Endothelial cell of umbilical vein (primary cell): ENCODE measurements around the gene ZNF543. TPM values are rescaled to one million over a fixed set of nuclear protein-coding genes. Genes with fewer than 3 reads are reported as not detected.

Experiments
- BruUV-seq: library from RNA; stranded (reverse); fragments of 400-500 nt; replicated peaks from 2 replicates; lab custom pipeline; 2021; lab: Mats Ljungman, UMichigan
- CTCF ChIA-PET: fragments of 300-600, 350-600 bp; sonication (Branson Sonifier 250); formaldehyde crosslinking; loops from one replicate; lab custom pipeline; 2021; ENCODE audit warnings: antibody characterized with exemption, inconsistent platforms; lab: Charles Lee
- POLR2A ChIA-PET: fragments of 300-600, 350-600 bp; sonication (Branson Sonifier 250); formaldehyde crosslinking; loops from one replicate; lab custom pipeline; 2021; ENCODE audit warnings: antibody characterized with exemption, inconsistent platforms; lab: Charles Lee
- DNase-seq: peaks from one replicate; pipeline ENCODE4 v3.0.0-alpha.2; 2011; ENCODE audit warnings: low read depth, low spot score
- FAIRE-seq: peaks from 2 replicates; lab custom pipeline; 2011; peaks lifted over from hg19 to GRCh38; lab: Jason Lieb, UNC
- H2AFZ ChIP-seq: 2 replicates; pipeline ENCODE4 v1.6.0; 2012; ENCODE audit warnings: low read depth, low read length, control low read depth, inconsistent platforms
- H3K27ac ChIP-seq: 2 replicates; pipeline ENCODE4 v1.5.1; 2011; ENCODE audit warnings: low read depth, mild to moderate bottlenecking, control low read depth, low read length, moderate library complexity; ENCODE audit not compliant: insufficient read depth
- H3K27me3 ChIP-seq, 2 experiments: 2 replicates each; pipeline versions ENCODE4 v1.6.0 to v1.6.1; 2011; ENCODE audit warnings: low read length in 2 of 2, mixed read lengths in 1 of 2; ENCODE audit not compliant: control insufficient read depth in 2 of 2, insufficient read depth in 2 of 2
- H3K36me3 ChIP-seq, 2 experiments: 2 replicates in 1 of 2; 3 replicates in 1 of 2; pipeline ENCODE4 v1.5.1; 2011; ENCODE audit warnings: low read length in 2 of 2, mild to moderate bottlenecking in 1 of 2, moderate library complexity in 1 of 2; ENCODE audit not compliant: control insufficient read depth in 2 of 2, insufficient read depth in 2 of 2; ENCODE audit errors: extremely low read depth in 1 of 2
- H3K4me1 ChIP-seq: 3 replicates; pipeline ENCODE4 v1.5.1; 2011; ENCODE audit warnings: mild to moderate bottlenecking, low read length; ENCODE audit not compliant: control insufficient read depth, insufficient read depth; ENCODE audit errors: extremely low read depth
- H3K4me2 ChIP-seq: 2 replicates; pipeline ENCODE4 v1.6.1; 2011; ENCODE audit warnings: low read length, control low read depth, mixed read lengths; ENCODE audit not compliant: insufficient read depth
- H3K4me3 ChIP-seq, 3 experiments: fragments of 200-600 bp in 1 of 3; sonication (generic), shearing (Covaris generic) in 1 of 3; replicated peaks in 1 of 3; 2 replicates each; pipeline ENCODE4 v1.5.1; 2011 to 2016; ENCODE audit warnings: control low read depth in 3 of 3, low read length in 3 of 3, mild to moderate bottlenecking in 2 of 3, inconsistent platforms in 1 of 3, low read depth in 1 of 3, moderate library complexity in 1 of 3; ENCODE audit not compliant: insufficient read depth in 1 of 3
- H3K79me2 ChIP-seq: 2 replicates; pipeline ENCODE4 v1.6.0; 2012; ENCODE audit warnings: low read length, inconsistent platforms; ENCODE audit not compliant: control insufficient read depth, insufficient read depth
- H3K9ac ChIP-seq: replicated peaks from 2 replicates; pipeline ENCODE3; 2011; ENCODE audit warnings: low read length, control low read depth; ENCODE audit not compliant: insufficient read depth; ENCODE audit errors: extremely low read depth
- H3K9me1 ChIP-seq: replicated peaks from 3 replicates; pipeline ENCODE4 v1.6.0; 2011; ENCODE audit warnings: mild to moderate bottlenecking, low read length; ENCODE audit not compliant: control insufficient read depth, insufficient read depth; ENCODE audit errors: extremely low read depth
- H3K9me3 ChIP-seq: replicated peaks from 2 replicates; pipeline ENCODE4 v1.5.1; 2012; ENCODE audit warnings: low read length, inconsistent platforms; ENCODE audit not compliant: control insufficient read depth, insufficient read depth
- H4K20me1 ChIP-seq: replicated peaks from 2 replicates; pipeline ENCODE3; 2011; ENCODE audit warnings: mild to moderate bottlenecking, low read length; ENCODE audit not compliant: control insufficient read depth, insufficient read depth; ENCODE audit errors: extremely low read depth
- EZH2 ChIP-seq: IDR thresholded peaks from 2 replicates; pipeline ENCODE4 v1.6.1; 2012; ENCODE audit warnings: borderline replicate concordance, low read depth, mild to moderate bottlenecking, moderate library complexity, low read length, inconsistent platforms; ENCODE audit not compliant: severe bottlenecking
- FOS ChIP-seq: IDR thresholded peaks from 2 replicates; pipeline ENCODE4 v1.6.1; 2011; ENCODE audit warnings: mild to moderate bottlenecking, low read length, moderate library complexity, borderline replicate concordance; ENCODE audit not compliant: insufficient read depth
- GATA2 ChIP-seq: IDR thresholded peaks from 2 replicates; pipeline ENCODE4 v1.7.0; 2011; ENCODE audit warnings: low read depth, mild to moderate bottlenecking, moderate library complexity, mixed read lengths, low read length; ENCODE audit not compliant: insufficient read length, insufficient read depth
- JUN ChIP-seq: IDR thresholded peaks from 2 replicates; pipeline ENCODE4 v1.6.1; 2011; ENCODE audit warnings: borderline replicate concordance, low read depth; ENCODE audit not compliant: insufficient read length, insufficient read depth
- MYC ChIP-seq: IDR thresholded peaks from one replicate; pipeline ENCODE4 v1.6.1; 2011; ENCODE audit warnings: mild to moderate bottlenecking, low read depth, low read length
- POLR2A ChIP-seq: IDR thresholded peaks from 2 replicates; pipeline ENCODE4 v1.6.1; 2012; ENCODE audit warnings: low read depth, mild to moderate bottlenecking, control low read depth, low read length
- POLR2AphosphoS5 ChIP-seq: IDR thresholded peaks from 2 replicates; pipeline ENCODE4 v1.6.1; 2012; ENCODE audit warnings: low read depth, mild to moderate bottlenecking, control low read depth, low read length, moderate library complexity; ENCODE audit not compliant: insufficient read depth
- dilution Hi-C: fragments of 300-500 bp; cut with MboI; formaldehyde crosslinking; loops from one replicate; pipeline ENCODE4 v1.15.0; 2019; ENCODE audit warnings: low sequenced_read_pairs; ENCODE audit not compliant: extremely low pct_ligation_motif_present
- intact Hi-C: fragments of 100-400 bp; cut with micrococcal nuclease; formaldehyde crosslinking; loops from one replicate; pipeline ENCODE4 v1.10.0; 2022
- polyA plus RNA-seq, 4 experiments: library from polyadenylated mRNA; depleted of rRNA in 3 of 4; stranded (reverse) in 3 of 4; unstranded in 1 of 4; fragments of >200 nt; gene quantifications; 2 replicates each; pipeline versions ENCODE4 v1.2.1 to v1.2.3, GENCODE V29; 2011 to 2012; ENCODE audit warnings: missing spikeins in 1 of 4
- total RNA-seq: library from RNA; stranded (reverse); gene quantifications from 2 replicates; pipeline ENCODE4 v1.2.3, GENCODE V29; 2021
- TF ChIP-seq, protein P1 (sequence below), 2 donors: IDR thresholded peaks; 1 replicate in 1 of 2; 2 replicates in 1 of 2; pipeline ENCODE4 v1.5.1; 2011; ENCODE audit warnings: low read length in 2 of 2, mild to moderate bottlenecking in 2 of 2, moderate library complexity in 2 of 2, control low read depth in 1 of 2, inconsistent platforms in 1 of 2, low read depth in 1 of 2; ENCODE audit not compliant: insufficient read depth in 1 of 2; ENCODE audit errors: extremely low read depth in 1 of 2
- TF ChIP-seq, protein P2 (sequence below): IDR thresholded peaks from 2 replicates; pipeline ENCODE4 v1.6.1; 2011; ENCODE audit not compliant: insufficient read depth, insufficient read length

Gene ZNF543
- total and polyA plus RNA-seq, 2 donors (not counting 3 experiments of a cell fraction or from before 2014, with no cell fraction given) = 1.1 to 5.3 TPM

DNA sequence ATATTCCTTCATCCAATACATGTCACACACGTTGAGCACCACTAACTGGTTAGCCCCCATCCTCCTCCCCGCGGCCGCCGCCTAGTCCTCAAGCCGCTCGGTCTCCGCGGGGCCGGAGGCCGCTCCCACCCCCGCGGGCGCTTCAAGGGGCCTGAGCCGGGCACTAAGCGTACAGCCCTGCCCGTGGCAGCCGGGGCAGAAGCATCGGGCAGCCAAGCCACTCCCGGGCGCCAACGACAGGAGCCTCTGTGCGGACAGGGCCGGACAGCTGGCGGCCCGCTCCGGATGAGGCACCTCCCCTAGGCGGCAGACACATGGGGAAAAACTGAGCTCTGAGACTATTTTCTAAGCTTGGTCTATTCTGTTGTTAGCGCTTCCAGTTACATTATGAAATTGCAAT lies 2.8 kb upstream of the ZNF543 start:
- ChIA-PET POLR2A (no interaction called here), CTCF (no interaction called here)
- Histone ChIP-seq H3K4me2 (no peak overlapping the region), H4K20me1 (no peaks in the 10 kb centered on the region), H3K4me1 (peaks cover 6% of the 10 kb centered on the region), H3K9me3 (no peaks in the 10 kb centered on the region), H3K36me3 (no peaks in the 10 kb centered on the region), H3K27me3 (peaks cover 16 to 24% of the 10 kb centered on the region in 2 experiments), H3K9ac (no peak overlapping the region), H3K4me3 (no peak overlapping the region), H2AFZ (no peak overlapping the region), H3K9me1 (no peaks in the 10 kb centered on the region), H3K27ac (no peak overlapping the region), H3K79me2 (peaks cover 18% of the 10 kb centered on the region)
- intact Hi-C loops (no loop called here), dilution Hi-C loops (no loop called here)
- DNase-seq (no peak), FAIRE-seq (no peak)
- BruUV-seq = no TSS peak
- TF ChIP-seq FOS (no peak), EZH2 (peak; percentile 43)

DNA sequence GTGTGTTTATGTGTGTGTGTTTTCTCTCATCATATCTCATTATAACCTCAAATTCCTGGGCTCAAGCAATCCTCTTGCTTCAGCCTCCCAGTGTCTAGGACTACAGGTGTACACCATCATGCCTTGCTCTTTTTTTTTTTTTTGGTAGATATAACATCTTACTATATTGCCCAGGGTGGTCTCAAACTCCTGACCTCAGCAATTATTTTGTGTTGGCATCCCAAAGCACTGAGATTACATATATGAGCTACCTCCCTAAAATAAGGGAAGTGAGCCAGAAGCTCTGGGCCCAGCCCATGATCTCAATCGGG lies 448 bp upstream of the ZNF543 start:
- dilution Hi-C loops = no loop called here
- intact Hi-C loops = loop anchor here (1.0 to 5.0 kb wide), 5 partner anchors 38 to 167 kb away; partner anchors contain the start of genes TRAPPC2B, ZNF264, ZNF419 and ZNF460
- TF ChIP-seq MYC (no peak), POLR2AphosphoS5 (no peak), EZH2 (no peak), POLR2A (no peak), FOS (no peak), GATA2 (no peak), JUN (no peak)
- TF ChIP-seq, protein P1, sequence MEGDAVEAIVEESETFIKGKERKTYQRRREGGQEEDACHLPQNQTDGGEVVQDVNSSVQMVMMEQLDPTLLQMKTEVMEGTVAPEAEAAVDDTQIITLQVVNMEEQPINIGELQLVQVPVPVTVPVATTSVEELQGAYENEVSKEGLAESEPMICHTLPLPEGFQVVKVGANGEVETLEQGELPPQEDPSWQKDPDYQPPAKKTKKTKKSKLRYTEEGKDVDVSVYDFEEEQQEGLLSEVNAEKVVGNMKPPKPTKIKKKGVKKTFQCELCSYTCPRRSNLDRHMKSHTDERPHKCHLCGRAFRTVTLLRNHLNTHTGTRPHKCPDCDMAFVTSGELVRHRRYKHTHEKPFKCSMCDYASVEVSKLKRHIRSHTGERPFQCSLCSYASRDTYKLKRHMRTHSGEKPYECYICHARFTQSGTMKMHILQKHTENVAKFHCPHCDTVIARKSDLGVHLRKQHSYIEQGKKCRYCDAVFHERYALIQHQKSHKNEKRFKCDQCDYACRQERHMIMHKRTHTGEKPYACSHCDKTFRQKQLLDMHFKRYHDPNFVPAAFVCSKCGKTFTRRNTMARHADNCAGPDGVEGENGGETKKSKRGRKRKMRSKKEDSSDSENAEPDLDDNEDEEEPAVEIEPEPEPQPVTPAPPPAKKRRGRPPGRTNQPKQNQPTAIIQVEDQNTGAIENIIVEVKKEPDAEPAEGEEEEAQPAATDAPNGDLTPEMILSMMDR (IDR thresholded peaks at IDR 0.05; ENCODE audit: extremely low read depth in 1 of 2, insufficient read depth in 1 of 2, low read depth in 1 of 2, low read length in 2 of 2) = no peak
- TF ChIP-seq, protein P2, sequence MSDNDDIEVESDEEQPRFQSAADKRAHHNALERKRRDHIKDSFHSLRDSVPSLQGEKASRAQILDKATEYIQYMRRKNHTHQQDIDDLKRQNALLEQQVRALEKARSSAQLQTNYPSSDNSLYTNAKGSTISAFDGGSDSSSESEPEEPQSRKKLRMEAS = no peak
- Histone ChIP-seq H3K27ac (peak overlapping the region; percentile 72), H3K27me3 (peaks cover 13 to 24% of the 10 kb centered on the region in 2 experiments), H3K9me1 (no peaks in the 10 kb centered on the region), H3K79me2 (peaks cover 24% of the 10 kb centered on the region), H3K4me1 (peaks cover 6% of the 10 kb centered on the region), H3K4me3 (peak overlapping the region; percentile 15 to 65 (median 52)), H3K4me2 (peak overlapping the region; percentile 57), H3K36me3 (peaks cover 0 to 8% of the 10 kb centered on the region in 2 experiments), H4K20me1 (no peaks in the 10 kb centered on the region), H3K9ac (peak overlapping the region; percentile 87), H2AFZ (peak overlapping the region; percentile 94), H3K9me3 (no peaks in the 10 kb centered on the region)
- POLR2A ChIA-PET = interaction anchor here (0.6 kb wide), 1 partner anchor 104 kb away, joined by 3 read pairs; no protein-coding TSS in a partner anchor
- FAIRE-seq (no peak), DNase-seq (no peak)
- TSS peak; percentile 91 for BruUV-seq
- CTCF ChIA-PET = no interaction called here
